Fibroblast of lung (primary cell): ENCODE results near the gene BEND4. TPM values are rescaled to one million over a fixed set of nuclear protein-coding genes. Genes with fewer than 3 reads are reported as not detected.

Experiments used
- DNase-seq, 2 donors: peaks; one replicate each; pipeline versions ENCODE4 v3.0.0 to v3.0.0-alpha.2; 2010; ENCODE audit warnings: low read depth in 2 of 2
- H2AFZ ChIP-seq: 2 replicates; pipeline ENCODE4 v1.5.1; 2012; ENCODE audit warnings: low read length, control low read depth, inconsistent platforms
- H3K27ac ChIP-seq: 2 replicates; pipeline ENCODE4 v1.5.1; 2011; ENCODE audit warnings: low read length, control low read depth; ENCODE audit not compliant: insufficient read depth
- H3K27me3 ChIP-seq: 2 replicates; pipeline ENCODE4 v1.5.1; 2011; ENCODE audit warnings: mild to moderate bottlenecking, low read length; ENCODE audit not compliant: control insufficient read depth, insufficient read depth
- H3K36me3 ChIP-seq: 2 replicates; pipeline ENCODE4 v1.5.1; 2011; ENCODE audit warnings: low read length; ENCODE audit not compliant: control insufficient read depth, insufficient read depth
- H3K4me1 ChIP-seq: 2 replicates; pipeline ENCODE4 v1.5.1; 2011; ENCODE audit warnings: low read length; ENCODE audit not compliant: control insufficient read depth, insufficient read depth; ENCODE audit errors: extremely low read depth
- H3K4me2 ChIP-seq: 2 replicates; pipeline ENCODE4 v1.5.1; 2011; ENCODE audit warnings: low read length, control low read depth; ENCODE audit not compliant: insufficient read depth; ENCODE audit errors: extremely low read depth
- H3K4me3 ChIP-seq, 4 experiments: fragments of 200-600 bp in 1 of 4; sonication (generic) in 1 of 4; replicated peaks in 1 of 4; 2 replicates each; pipeline ENCODE4 v1.5.1; 2011 to 2016; ENCODE audit warnings: low read length in 4 of 4, low read depth in 3 of 4, mild to moderate bottlenecking in 3 of 4, control low read depth in 2 of 4, inconsistent platforms in 1 of 4, mixed read lengths in 1 of 4; ENCODE audit not compliant: insufficient read depth in 1 of 4; ENCODE audit errors: control extremely low read depth in 1 of 4
- H3K79me2 ChIP-seq: 2 replicates; pipeline ENCODE4 v1.5.1; 2012; ENCODE audit warnings: mild to moderate bottlenecking, low read length, inconsistent platforms; ENCODE audit not compliant: control insufficient read depth, insufficient read depth
- H3K9ac ChIP-seq: 2 replicates; pipeline ENCODE4 v1.5.1; 2011; ENCODE audit warnings: mild to moderate bottlenecking, low read length, control low read depth; ENCODE audit not compliant: insufficient read depth
- H3K9me3 ChIP-seq: 2 replicates; pipeline ENCODE4 v1.5.1; 2012; ENCODE audit warnings: low read depth, low read length; ENCODE audit not compliant: control insufficient read depth, insufficient read depth
- H4K20me1 ChIP-seq: 2 replicates; pipeline ENCODE4 v1.5.1; 2011; ENCODE audit warnings: low read length; ENCODE audit not compliant: control insufficient read depth, insufficient read depth; ENCODE audit errors: extremely low read depth
- CTCF ChIP-seq, 2 donors: IDR thresholded peaks in 1 of 2; conservative IDR thresholded peaks in 1 of 2; 1 replicate in 1 of 2; 2 replicates in 1 of 2; pipeline ENCODE4 v1.5.1; 2011 to 2012; ENCODE audit warnings: low read length in 2 of 2, control low read depth in 1 of 2, inconsistent platforms in 1 of 2, low read depth in 1 of 2, mild to moderate bottlenecking in 1 of 2
- EZH2 ChIP-seq: IDR thresholded peaks from 2 replicates; pipeline ENCODE4 v1.5.1; 2012; ENCODE audit warnings: low read length, control low read depth, mild to moderate bottlenecking; ENCODE audit errors: missing control alignments
- polyA plus RNA-seq, 2 donors: library from polyadenylated mRNA; depleted of rRNA in 1 of 2; stranded (reverse) in 1 of 2; unstranded in 1 of 2; fragments of >200 nt; gene quantifications; 2 replicates each; pipeline ENCODE4 v1.2.1, GENCODE V29; 2011 to 2012; ENCODE audit warnings: missing spikeins in 1 of 2
- total RNA-seq: library from RNA; depleted of rRNA; stranded (reverse); fragments of >200 nt; gene quantifications from 2 replicates; pipeline ENCODE4 v1.2.1, GENCODE V29; 2014

BEND4 gene
- total and polyA plus RNA-seq, 2 donors (not counting 1 experiment from before 2014, with no cell fraction given): under 0.01 to 0.02 TPM

DNA sequence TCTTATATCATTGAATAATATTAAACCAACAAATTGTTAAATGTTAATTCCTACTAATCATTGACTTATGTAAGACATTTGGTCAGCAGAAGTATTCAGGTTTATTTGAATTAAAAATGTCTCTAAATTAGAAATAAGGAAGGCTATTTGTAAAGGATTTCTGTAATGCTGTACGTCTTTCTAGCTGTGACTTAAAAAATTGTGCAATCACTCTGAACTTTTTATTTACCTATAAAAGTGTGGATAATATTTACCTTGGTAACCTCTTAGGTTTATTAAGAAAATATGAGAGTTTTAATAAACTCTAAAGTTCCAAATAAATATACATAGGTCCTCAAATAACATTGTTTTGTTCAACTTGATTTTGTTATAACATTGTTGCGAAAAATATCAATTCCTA lies 85.2 kb downstream of the BEND4 start:
- Histone ChIP-seq H3K79me2 (no peaks in the 10 kb centered on the region), H2AFZ (no peak overlapping the region), H3K4me1 (no peaks in the 10 kb centered on the region), H3K36me3 (no peaks in the 10 kb centered on the region), H3K27me3 (no peaks in the 10 kb centered on the region), H3K27ac (no peak overlapping the region), H3K4me2 (no peak overlapping the region), H3K9ac (no peak overlapping the region), H4K20me1 (no peaks in the 10 kb centered on the region), H3K4me3 (no peak overlapping the region), H3K9me3 (no peaks in the 10 kb centered on the region)
- no peak for DNase-seq
- no peak for TF ChIP-seq CTCF (conservative IDR thresholded peaks at IDR 0.05 in 1 of 2, IDR thresholded peaks at IDR 0.05 in 1 of 2; ENCODE audit: low read depth in 1 of 2, low read length in 2 of 2)
- TF ChIP-seq EZH2: no peak

DNA sequence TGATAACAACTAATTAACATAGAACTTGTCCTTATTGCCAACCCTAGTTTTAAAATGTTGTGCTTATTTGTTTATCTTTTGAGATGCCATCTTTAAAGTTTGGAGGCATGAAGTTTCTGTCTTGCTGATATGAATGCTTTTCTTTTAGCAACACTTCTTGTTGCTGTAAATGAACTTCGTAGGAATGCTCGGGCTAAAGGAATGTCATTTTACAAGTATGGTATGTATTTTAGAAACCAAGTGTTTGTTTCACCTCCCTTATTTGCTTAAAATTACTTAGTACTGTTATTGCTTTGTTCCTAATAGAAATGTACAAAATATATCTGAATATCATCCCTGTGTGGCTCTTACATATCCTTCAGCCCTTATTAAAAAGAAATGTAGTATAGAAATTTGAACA lies 86.1 kb downstream of the BEND4 start:
- Histone ChIP-seq H3K9me3 (no peaks in the 10 kb centered on the region), H4K20me1 (no peaks in the 10 kb centered on the region), H3K79me2 (no peaks in the 10 kb centered on the region), H2AFZ (no peak overlapping the region), H3K27ac (no peak overlapping the region), H3K27me3 (no peaks in the 10 kb centered on the region), H3K36me3 (no peaks in the 10 kb centered on the region), H3K4me2 (no peak overlapping the region), H3K4me1 (no peaks in the 10 kb centered on the region), H3K4me3 (no peak overlapping the region), H3K9ac (no peak overlapping the region)
- no peak for DNase-seq
- TF ChIP-seq EZH2 (no peak), CTCF (conservative IDR thresholded peaks at IDR 0.05 in 1 of 2, IDR thresholded peaks at IDR 0.05 in 1 of 2; ENCODE audit: low read depth in 1 of 2, low read length in 2 of 2) (no peak)

Other genes starting within 250 kb of the BEND4 start
- 31.1 and 39.0 TPM in 2 replicates for gene TMEM33, start 217.2 kb downstream of the BEND4 start, total RNA-seq
- 39.3 and 39.9 TPM in 2 replicates for gene TMEM33, start 217.2 kb downstream of the BEND4 start, polyA plus RNA-seq
- under 0.01 and 0.17 TPM in 2 replicates for gene DCAF4L1, start 170.9 kb downstream of the BEND4 start, total RNA-seq
- 0.01 and 0.02 TPM in 2 replicates for gene DCAF4L1, start 170.9 kb downstream of the BEND4 start, polyA plus RNA-seq
- gene SLC30A9, start 162.1 kb downstream of the BEND4 start, total RNA-seq: 41.9 and 56.5 TPM in 2 replicates
- gene SLC30A9, start 162.1 kb downstream of the BEND4 start, polyA plus RNA-seq: 56.3 and 65.2 TPM in 2 replicates
- gene SHISA3, start 244.8 kb upstream of the BEND4 start, total RNA-seq: 0.26 and 0.33 TPM in 2 replicates
- 0.23 and 0.80 TPM in 2 replicates for gene SHISA3, start 244.8 kb upstream of the BEND4 start, polyA plus RNA-seq